GM12878 (cell line): ENCODE results near the gene AIP. TPM values are rescaled to one million over a fixed set of nuclear protein-coding genes. Genes with fewer than 3 reads are reported as not detected.

Experiments used
- IRF5 ChIP-seq: fragments of 450-650 bp; IDR thresholded peaks from 2 replicates; pipeline ENCODE4 v1.6.1; 2017; ENCODE audit warnings: borderline replicate concordance
- POLR2A ChIP-seq: IDR thresholded peaks from 2 replicates; pipeline ENCODE4 v1.6.1; 2011; ENCODE audit warnings: low read depth, mild to moderate bottlenecking, low read length
- POU2F2 ChIP-seq: IDR thresholded peaks from 3 replicates; pipeline ENCODE4 v1.6.1; 2011; ENCODE audit warnings: low read depth, mild to moderate bottlenecking, low read length, borderline replicate concordance
- RAD21 ChIP-seq: IDR thresholded peaks from 2 replicates; pipeline ENCODE4 v1.6.1; 2011; ENCODE audit warnings: mild to moderate bottlenecking, low read depth, low read length, moderate library complexity; ENCODE audit not compliant: insufficient read depth
- RUNX3 ChIP-seq: IDR thresholded peaks from 2 replicates; pipeline ENCODE4 v1.6.1; 2012; ENCODE audit warnings: low read length, inconsistent platforms
- SKIL ChIP-seq: fragments of 450-650 bp; IDR thresholded peaks from 2 replicates; pipeline ENCODE4 v1.6.1; 2017; ENCODE audit warnings: mild to moderate bottlenecking, low read depth, inconsistent platforms; ENCODE audit not compliant: poor library complexity, severe bottlenecking
- ZNF217 ChIP-seq: fragments of 450-650 bp; IDR thresholded peaks from 2 replicates; pipeline ENCODE4 v1.6.1; 2017; ENCODE audit warnings: antibody characterized with exemption, mild to moderate bottlenecking
- polyA plus RNA-seq, 11 experiments: library from polyadenylated mRNA; depleted of rRNA in 4 of 11; unstranded in 6 of 11; stranded (reverse) in 5 of 11; fragments of >200 nt; fragmentation: Nextera tagmentation in 4 of 11; fragmentation: Illumina TruSeq in 1 of 11; extraction: Ambion mirVana in 4 of 11; extraction: Trizol in 1 of 11; gene quantifications; 1 replicate in 1 of 11; 2 replicates in 10 of 11; pipeline versions ENCODE4 v1.2.1 to v1.2.3, GENCODE V29; 2011 to 2016; ENCODE audit warnings: inconsistent platforms in 2 of 11, missing spikeins in 2 of 11, low read depth in 1 of 11
- total RNA-seq, 4 experiments: library from RNA; depleted of rRNA in 3 of 4; stranded (reverse); fragments of >200 nt in 3 of 4; fragmentation: Illumina TruSeq in 1 of 4; extraction: Trizol in 1 of 4; gene quantifications; 2 replicates each; pipeline versions ENCODE4 v1.2.1 to v1.2.3, GENCODE V29; 2013 to 2021

The AIP gene
- total and polyA plus RNA-seq, 10 of the 15 experiments (the other 5 are each of a cell fraction or from before 2014, with no cell fraction given), result 12.6 to 164 (median 104) TPM

DNA sequence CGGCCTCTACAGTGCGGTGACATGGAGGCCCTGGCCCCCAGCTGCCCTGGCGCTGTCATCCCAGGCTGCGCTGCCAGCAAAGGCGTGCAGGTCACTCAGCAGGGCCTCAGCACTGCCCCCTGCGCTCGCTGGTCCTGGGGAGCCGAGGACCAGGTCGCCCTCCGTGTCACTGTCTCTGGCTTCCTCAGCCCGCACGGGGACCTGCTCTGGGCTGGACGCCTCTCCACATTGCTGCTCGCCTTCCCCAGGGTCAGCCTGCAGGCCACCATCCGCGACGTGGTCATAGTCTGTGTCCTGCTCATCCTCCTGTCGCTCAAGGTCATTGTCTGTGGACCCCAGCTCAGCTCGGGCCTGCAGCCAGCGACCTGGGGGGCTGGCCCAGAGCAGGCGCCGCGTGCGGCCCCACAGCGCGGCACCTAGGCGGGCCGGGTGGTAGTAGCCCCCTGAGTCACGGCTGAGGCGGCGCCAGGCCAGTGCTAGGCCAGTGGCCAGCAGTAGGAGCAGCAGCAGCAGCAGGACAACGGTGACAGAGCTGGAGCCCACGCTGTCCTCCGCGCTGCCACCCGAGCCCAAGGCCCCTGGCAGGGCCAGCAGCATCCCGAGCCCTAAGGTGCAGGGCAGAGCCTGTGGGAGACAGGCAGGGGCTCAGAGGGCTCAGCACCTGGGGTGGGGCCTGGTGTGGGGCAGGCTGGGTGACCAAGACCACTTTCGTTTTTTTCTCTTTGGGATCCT, 46.9 kb upstream of the AIP start (continued):
- TF ChIP-seq IRF5 (no peak), SKIL (no peak), POLR2A (peak; percentile 81), ZNF217 (no peak), RAD21 (no peak), RUNX3 (no peak), POU2F2 (no peak; the same call in 2 of the 3 replicates)
